Measurements from ENCODE around the gene OCSTAMP.

OCSTAMP gene

DNA sequence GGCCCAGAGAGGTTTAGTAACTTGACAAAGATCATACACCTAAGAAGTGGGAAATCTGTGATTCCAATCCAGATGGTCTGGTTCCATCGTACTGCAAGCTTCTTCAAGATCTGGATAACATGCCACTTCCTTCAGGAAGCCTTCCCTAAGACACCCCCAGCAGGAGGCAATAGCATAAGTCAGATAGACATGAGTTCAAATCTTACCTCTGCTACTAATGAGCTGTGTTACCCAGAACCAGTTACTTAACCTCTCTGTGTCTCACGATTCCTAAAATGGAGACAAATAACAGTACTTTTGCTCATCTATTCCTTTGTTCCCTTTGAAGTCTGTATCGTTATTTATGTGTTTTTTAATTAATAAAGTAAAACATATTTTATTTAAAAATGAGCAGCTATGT is 22.3 kb upstream of the OCSTAMP start:
- DNase-seq = no peak

DNA sequence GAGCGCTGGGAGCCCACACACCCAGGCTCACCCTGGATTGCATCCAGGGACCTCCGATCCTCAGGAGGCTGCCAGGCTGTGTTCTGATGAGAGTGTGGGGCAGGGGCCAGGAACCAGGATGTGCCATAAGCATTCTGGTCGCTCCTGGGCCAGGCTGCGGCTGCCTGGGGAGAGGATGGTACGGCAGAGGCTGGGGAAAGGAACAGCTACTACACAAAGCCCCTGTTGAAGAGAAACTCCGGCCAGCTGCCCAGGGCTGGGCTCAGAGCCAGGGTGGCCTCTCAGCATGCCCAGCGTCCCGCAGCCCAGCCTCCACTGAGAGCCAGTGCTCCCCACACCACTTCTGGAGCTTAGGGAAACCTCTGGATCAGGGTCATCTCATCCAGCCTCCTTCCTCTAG is 21.7 kb upstream of the OCSTAMP start:
- DNase-seq = no peak

- no peak for DNase-seq
Measured at GRCh38 chr20:46571418-46571817, 21.0 kb upstream of the OCSTAMP start.

DNA sequence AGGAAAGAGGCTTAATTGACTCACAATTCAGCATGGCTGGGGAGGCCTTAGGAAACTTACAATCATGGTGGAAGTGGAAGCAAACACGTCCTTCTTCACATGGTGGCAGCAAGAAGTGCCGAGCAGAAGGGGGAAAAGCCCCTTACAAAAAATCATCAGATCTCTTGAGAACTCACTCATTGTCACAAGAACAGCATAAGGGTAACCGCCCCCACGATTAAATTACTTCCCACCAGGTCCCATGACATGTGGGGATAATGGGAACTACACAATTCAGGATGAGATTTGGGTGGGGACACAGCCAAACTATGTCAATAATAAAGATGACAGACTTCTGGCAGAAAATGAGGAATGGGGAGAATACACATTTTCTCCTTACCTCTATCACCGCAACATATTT is 20.5 kb upstream of the OCSTAMP start:
- DNase-seq = no peak

- no peak for DNase-seq
Measured at GRCh38 chr20:46569961-46570360, 19.5 kb upstream of the OCSTAMP start.

DNA sequence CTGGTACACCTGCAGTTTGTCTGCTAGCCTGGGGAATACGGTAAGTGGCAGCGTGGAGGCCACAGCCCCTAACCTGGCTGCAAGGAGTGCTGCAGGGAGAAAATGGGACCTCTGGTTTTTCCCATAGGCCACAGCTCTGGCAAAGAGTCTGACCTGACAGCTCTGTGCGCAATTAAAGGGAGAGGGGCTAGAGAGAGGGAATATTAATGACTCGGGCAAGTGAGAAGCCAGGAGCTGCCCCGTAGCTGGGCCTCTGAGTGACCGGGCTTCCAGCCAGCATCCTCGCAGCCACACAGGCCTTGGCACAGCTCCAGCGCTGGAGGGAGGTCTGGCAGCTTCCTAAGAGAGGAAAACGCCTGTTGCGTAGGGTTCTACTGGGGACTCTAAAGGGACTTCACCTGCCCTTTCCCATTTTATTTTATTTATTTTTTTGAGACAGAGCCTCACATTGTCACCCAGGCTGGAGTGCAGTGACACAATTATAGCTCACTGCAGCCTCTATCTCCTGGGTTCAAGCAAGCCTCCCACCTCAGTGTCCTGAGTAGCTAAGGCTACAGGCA is 18.2 kb upstream of the OCSTAMP start:
- DNase-seq = peak; percentile 13

DNA sequence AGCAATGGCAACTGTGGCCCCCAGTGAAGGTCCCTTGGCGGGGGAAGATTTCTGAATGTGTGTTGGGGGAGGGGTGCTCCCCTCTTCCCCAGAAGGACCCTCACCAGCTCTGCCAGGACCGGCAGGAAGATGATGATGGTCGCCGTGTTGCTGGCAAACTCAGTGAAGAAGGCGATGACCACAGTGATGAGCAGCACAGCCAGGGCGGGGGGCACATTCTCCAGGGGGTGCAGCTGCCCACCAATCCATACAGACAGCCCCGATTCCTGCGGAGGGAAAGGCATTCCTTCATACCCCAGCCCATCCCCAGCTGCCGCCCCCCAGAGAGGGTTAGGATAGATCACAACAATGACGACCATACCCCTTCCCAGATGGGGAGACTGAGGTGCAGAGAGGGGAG is 15.7 kb upstream of the OCSTAMP start:
- DNase-seq = no peak

- DNase-seq = no peak
Measured at GRCh38 chr20:46564241-46564957, 13.9 kb upstream of the OCSTAMP start.

- DNase-seq = no peak
Measured at GRCh38 chr20:46563860-46564221, 13.4 kb upstream of the OCSTAMP start.

- DNase-seq = no peak
Measured at GRCh38 chr20:46563170-46563859, 12.9 kb upstream of the OCSTAMP start.

DNA sequence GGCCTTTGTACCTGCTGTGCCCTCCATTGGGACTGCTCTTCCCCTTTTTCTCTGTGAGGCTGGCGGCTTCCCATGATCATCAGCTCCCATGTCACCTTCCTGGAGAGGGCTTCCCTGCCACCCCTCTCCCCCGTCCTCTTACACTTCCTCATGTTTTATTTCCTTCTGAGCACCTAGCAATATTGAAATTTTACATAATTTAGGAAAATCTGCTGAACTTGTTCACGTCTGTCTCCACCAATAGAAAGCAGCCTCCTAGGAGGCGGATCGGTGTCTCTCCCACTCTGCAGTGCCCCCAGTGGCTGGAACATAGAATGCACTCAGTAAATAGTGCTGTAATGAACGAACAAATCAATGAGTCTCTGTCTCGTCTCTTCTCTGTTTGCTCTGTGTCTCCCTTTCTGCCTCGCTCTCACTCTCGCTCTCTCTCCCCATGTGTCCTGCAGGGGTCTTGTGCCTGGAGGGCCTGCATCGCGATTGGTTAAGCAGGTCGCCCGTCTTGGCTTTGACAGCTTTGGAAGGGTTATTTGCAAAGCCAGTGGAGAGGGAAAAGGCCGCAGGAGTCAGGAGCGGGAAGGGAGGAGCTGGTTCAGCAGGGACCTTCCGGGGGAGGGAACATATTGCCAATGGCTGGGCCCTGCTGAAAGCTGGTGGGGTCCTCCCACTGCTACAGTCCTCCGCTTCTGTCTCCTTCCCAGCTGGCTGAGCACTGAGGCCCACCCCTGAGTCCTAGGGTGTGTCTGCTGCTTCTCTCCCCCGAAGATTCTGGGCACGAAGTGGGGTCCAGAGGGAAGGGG is 12.1 kb upstream of the OCSTAMP start:
- peak; percentile 89 for DNase-seq

- no peak for DNase-seq
Measured at GRCh38 chr20:46562009-46562372, 11.5 kb upstream of the OCSTAMP start.

DNA sequence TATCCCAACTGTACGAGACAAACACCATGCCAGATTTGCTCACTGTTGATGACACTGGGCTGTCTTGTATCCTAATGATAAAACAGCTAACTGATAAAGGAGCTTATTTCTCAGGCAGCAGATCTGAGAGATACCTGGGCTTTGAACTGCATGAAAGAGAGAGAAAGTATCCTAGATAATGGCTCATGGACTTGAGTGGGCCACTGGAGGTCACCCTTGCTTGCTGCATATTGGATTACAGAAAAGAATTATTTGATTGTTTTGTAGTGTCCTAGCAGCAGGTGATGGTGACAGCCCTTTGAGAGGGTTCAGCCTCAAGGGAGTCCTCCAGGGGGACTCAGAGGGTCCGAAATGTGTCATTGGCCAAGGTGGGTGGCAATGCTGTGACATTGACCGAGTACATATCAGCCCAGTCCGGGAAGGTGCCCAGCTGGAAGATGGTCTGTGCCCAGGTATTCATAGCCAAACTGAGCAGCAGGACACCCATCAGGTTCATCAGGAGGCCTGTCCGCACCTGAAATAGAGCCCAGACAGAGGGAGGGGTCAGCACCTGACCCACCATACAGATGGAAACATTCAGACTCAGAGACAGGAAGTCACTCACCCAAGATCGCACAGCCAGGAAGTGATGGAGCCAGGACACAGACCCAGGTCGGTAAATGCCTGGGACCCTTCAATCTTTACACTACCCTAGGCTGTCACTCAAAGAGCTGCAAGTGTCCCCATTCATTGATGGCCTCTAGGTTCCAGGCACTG is 9.4 kb upstream of the OCSTAMP start:
- DNase-seq = no peak

GRCh38 chr20:46559001-46559400 is 8.5 kb upstream of the OCSTAMP start:
- DNase-seq = no peak

GRCh38 chr20:46558511-46558959 is 8.1 kb upstream of the OCSTAMP start:
- peak; percentile 13 for DNase-seq

- DNase-seq = no peak
Measured at GRCh38 chr20:46557231-46557956, 6.9 kb upstream of the OCSTAMP start.

- DNase-seq = no peak
Measured at GRCh38 chr20:46555370-46555956, 5.0 kb upstream of the OCSTAMP start.

DNA sequence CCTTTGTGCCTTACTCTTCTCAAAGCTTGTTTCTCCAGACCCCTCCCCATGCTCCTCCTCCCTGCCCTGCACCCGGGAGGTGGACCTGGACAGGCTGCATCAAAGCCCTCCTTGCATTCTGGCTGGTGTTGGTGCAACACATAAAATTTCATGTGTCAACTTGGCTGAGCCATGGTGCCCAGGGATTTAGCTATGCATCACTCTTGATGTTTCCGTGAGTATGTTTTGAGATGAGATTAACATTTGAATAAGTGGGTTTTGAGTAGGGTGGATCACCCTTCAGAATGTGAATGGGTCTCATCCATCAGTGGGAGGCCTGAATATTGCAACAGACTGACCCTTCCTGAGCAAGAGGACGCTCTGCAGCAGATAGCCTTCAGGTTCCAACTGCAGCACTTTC is 4.4 kb upstream of the OCSTAMP start:
- DNase-seq = no peak

DNA sequence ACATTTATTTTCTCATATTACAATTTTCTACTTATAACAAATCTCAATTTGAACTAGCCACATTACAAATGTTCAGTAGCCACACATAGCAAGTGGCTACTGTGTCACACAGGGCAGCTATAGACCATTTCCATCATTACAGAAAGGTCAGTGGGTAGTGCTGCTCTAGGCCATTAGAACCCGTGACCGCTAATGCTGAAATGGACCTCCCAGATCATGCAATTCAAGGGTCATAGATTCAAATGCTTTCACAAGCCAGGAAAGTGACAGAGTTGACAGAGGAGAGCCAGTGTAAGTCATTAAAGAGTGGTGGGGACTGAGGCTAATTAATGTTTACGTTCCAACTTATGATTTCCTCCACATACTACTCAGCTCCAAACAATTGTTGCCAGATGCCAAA is 3.5 kb upstream of the OCSTAMP start:
- DNase-seq = no peak

DNA sequence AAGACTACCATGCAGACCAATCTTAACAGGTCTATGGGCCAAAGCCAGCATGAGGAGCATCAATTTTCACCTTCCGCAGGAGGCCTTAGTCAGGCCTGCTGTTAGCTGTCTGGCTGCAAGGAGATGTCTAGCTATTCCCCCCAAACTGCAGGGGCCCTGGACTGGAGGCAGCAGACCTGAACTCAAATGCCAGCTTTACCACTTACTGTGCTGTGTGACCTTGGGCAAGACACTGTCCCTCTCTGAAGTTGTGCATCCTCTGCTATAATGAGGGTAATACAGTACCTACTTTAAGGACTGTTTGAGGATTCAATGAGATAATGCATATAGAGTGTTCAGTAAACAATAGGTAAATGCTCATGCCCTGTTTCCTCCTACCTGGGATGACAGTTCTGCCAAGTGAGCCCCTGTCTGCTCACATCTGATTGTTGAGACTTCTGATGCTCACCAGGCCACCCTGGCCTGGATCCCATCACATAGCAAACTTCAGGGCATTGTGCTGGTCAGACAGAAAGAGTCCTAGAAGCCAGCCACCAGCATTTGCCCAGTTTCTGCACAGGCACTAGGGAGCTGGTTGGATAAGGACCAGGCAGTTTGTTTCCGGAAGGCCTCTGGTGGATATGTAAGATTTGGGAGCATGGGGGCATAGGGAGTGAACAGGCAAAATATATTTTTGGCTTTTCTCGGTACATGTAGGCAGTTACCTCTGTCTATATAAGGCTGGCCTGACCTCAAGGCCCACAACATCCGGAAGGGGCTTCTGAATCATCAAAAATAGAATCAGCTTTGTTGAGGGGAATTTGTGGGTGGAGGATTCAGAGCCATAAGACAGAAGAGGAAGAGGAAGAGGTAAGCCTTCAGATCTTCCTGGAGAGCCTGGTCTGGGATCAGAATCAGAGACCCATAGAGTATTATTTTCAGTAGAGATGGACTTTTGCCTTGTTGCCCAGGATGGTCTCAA is 2.3 kb upstream of the OCSTAMP start:
- DNase-seq = no peak
